Renal cortical epithelial cell (primary cell): ENCODE data around the gene APOL3. TPM values are rescaled to one million over a fixed set of nuclear protein-coding genes. Genes with fewer than 3 reads are reported as not detected.
"Not testable (repeated sequence)": the region's sequence is repeated elsewhere in the genome, so short reads cannot be mapped to it uniquely, and the experiment has no call there.

Experiments
- DNase-seq: peaks from one replicate; pipeline ENCODE4 v3.0.0-alpha.2; 2011; ENCODE audit warnings: low read depth
- total RNA-seq: library from RNA; depleted of rRNA; stranded (reverse); fragments of >200 nt; gene quantifications from 2 replicates; pipeline ENCODE4 v1.2.3, GENCODE V29; 2014

The APOL3 gene
- total RNA-seq, 1 donor from 2014 or later, result 4.0 TPM

GRCh38 chr22:36193171-36193570 lies 32.6 kb upstream of the APOL3 start:
- DNase-seq, result no peak

- DNase-seq, result peak; percentile 34
Observed at GRCh38 chr22:36192542-36192941, 32.0 kb upstream of the APOL3 start.

GRCh38 chr22:36191106-36191836 lies 30.7 kb upstream of the APOL3 start:
- DNase-seq, result no peak

GRCh38 chr22:36187862-36188261 lies 27.3 kb upstream of the APOL3 start:
- DNase-seq, result not testable (repeated sequence)

DNA sequence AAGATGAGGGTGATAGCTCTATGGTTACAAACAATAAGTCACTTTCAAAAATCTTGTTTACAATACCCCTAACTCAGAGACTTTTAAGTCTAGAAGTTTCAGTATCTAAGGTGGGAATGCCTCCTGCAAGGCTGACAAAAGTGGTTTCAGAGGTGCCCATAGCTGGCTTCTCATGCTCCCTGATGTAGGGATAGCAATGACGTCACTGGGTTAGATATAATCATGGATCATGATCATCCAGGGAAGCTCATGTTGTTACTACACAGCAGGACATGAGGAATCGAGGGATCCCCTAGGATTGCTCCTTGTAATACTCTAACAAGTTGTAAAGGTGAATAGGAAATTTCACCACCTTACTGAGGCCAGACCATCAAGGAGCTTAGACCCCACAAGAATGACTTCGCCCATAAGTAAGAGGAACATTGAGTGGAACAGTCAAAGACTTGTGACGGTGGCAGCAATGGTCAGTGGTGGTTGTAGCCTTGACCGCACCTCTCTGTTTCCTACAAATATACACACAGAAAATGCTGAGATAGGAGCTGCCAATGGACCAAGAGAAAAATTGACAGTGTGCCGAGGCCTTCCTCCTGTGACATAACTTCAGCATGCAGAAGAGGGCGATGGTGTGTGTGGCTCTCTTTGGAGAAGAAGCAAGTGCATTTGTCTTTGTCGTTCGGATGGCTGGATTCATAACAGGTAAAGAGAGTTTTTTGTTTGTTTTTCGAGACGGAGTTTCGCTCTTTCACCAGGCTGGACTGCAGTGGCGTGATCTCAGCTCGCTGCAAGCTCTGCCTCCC lies 25.5 kb upstream of the APOL3 start:
- no peak for DNase-seq

GRCh38 chr22:36184433-36185025 lies 24.0 kb upstream of the APOL3 start:
- DNase-seq, result no peak

- no peak for DNase-seq
Observed at GRCh38 chr22:36183446-36183845, 22.9 kb upstream of the APOL3 start.

DNA sequence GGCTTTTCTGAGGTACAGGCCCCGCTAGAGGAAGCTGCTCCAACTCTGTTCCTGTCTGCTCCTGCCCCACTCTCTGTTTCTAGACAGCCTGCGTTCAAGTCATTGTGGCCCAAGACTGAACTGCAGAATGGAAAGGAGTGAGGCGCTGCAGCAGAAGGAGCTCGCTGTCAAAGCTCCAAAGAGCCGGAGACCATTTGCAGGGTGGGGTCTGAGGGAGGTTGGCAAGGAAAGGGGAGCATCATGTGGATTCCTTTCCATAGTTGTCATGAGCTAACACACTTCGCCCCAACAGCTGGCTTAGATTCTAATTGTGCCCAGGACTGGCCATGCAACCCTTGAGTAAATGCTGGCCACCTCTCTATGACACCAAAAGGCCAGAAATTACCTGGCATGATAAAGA lies 22.3 kb upstream of the APOL3 start:
- DNase-seq, result no peak

DNA sequence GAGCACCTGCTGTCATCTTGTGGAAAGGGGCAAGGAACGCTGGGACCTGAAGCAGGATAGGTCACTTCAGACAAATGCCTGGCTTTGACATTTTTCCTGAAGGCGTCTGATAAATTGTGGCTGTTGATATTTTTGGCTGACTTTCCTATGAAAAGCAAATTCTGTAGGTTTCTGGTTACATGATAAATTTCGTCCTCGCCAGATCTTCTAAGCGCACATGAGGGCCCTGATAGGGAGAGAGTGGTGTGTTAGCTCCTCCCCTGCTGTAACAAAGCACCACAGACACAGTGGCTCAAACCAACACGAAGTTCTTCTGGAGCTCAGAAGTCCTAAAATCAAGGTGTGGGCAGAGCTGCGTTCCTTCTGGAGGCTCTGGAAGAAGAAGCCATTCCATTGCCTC lies 21.5 kb upstream of the APOL3 start:
- DNase-seq, result no peak

DNA sequence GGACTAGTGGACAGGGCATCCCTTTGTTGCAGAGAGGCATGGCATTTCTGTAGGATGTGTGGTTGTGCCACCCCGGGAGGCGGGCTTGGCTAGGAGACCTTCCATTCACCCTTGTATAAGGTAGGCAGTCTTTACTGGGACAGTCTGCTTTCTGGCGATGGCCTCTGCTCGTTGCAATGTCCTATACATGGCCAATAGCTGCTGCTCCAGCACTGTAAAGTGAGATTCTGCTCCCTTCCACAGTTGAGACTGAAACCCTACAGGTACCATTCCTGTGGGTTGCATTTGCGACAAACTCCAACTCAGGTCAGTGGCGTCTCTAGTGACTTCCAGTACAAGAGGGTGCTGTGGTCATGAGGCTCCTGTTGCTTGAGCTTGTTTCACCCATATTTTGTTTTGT lies 20.4 kb upstream of the APOL3 start:
- no peak for DNase-seq

- peak; percentile 33 for DNase-seq
Observed at GRCh38 chr22:36180038-36180880, 19.7 kb upstream of the APOL3 start.

- DNase-seq, result peak; percentile 39
Observed at GRCh38 chr22:36177160-36177559, 16.6 kb upstream of the APOL3 start.

DNA sequence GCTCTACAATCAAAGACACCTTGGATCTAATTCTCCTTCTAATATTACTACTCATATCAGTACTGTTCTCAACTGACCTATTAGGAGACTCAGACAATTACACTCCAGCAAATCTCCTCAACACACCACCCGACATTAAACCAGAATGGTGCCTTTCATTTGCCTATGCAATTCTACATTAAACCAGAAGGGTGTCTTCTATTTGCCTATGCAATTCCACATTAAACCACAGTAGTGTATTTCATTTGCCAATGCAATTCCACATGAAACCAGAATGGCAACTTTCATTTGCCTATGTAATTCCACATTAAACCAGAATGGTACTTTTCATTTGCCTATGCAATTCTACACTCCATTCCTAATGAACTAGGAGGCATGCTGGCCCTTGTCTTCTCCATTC lies 15.3 kb upstream of the APOL3 start:
- DNase-seq, result no peak

GRCh38 chr22:36171941-36172340 lies 11.4 kb upstream of the APOL3 start:
- DNase-seq, result no peak

DNA sequence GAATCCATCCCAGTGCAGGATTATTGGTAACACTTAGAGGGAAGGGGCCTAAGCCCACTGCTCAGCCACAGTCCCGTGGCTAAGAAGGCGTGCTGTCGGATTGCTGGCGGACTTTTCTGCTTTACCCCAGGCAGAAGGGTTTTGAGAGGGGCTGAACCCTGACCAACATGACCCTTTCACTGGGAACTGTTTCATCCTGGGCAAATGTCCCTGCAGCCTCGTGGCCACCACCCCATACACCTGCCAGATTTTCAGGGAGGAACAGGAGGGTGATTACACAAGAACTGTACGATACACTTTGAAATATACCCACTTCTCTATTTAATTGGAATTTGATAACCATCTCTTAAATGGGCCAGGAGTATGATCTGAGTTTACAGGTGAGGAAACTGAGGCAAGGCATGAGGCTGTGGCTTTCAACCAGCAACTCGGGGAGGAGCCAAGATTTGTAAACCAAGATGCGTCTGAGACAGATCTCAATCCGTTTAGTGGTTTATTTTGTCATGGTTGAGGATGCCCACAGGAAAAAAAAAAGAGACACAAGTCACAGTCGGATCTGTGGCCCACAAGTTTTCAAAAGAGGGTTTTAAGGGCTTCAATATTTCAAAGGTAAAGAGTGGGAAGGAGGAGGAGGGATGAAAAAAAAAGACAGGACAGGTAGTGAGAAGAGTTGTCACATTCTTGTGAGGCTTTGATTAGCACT lies 6.1 kb upstream of the APOL3 start:
- DNase-seq, result no peak

GRCh38 chr22:36166086-36166485 lies 5.5 kb upstream of the APOL3 start:
- DNase-seq, result no peak

GRCh38 chr22:36165141-36165540 lies 4.6 kb upstream of the APOL3 start:
- DNase-seq, result peak; percentile 46

DNA sequence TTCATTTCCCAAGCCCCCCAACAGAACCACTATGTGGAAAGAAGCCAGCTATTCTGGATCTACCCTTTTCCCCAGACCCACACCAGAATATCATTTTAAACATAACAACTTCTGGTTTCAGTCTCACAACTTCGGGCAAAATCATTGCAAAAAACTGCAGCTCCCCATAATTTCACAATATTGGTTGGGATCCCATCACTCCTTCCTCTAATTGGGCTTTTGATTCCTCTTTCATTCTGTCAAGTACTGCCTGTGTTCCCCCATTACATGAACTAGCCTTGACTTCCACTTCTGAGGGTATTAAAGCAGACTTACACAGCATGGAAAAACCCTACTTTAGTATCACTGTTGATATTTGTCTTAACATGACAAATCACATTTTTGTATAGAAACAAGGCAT lies 4.1 kb upstream of the APOL3 start:
- no peak for DNase-seq

DNA sequence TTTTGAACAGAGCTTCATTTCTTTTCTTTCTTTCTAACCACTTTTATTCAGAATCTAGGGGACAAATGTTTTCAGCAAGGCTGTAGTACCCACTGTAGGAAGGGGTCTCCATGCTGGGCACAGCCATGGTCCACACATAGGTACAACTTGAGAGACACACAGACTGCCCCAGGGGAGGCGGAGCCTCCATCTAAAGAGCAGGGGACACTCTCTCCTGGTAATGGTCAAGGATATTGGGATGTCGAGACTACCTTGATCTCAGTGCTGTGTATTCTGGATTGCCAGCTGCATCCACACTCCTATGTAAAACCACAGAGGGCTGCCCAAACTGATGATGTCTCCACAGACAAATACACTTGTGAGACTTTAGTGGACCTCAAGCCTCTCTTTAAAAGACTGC lies 2.9 kb upstream of the APOL3 start:
- no peak for DNase-seq

- no peak for DNase-seq
Observed at GRCh38 chr22:36162127-36163034, 1.8 kb upstream of the APOL3 start.
